GM23338 (cell line): ENCODE data around the gene DOCK7.

Experiments
- CREB1 ChIP-seq: fragments of 250-450 bp; sonication (Bioruptor Pico); IDR thresholded peaks from 2 replicates; pipeline ENCODE4 v1.5.0; 2020; ENCODE audit warnings: low read depth, mild to moderate bottlenecking, moderate library complexity
- CTCF ChIP-seq, 2 experiments: fragments of 200-600 bp in 1 of 2; sonication (generic) in 1 of 2; conservative IDR thresholded peaks; 2 replicates each; pipeline versions ENCODE4 v1.5.1 to v1.6.1; 2016 to 2017; ENCODE audit warnings: antibody characterized with exemption in 2 of 2, low read depth in 2 of 2, mild to moderate bottlenecking in 2 of 2, moderate library complexity in 1 of 2
- ETS1 ChIP-seq: IDR thresholded peaks from 2 replicates; pipeline ENCODE4 v1.6.1; 2016; ENCODE audit warnings: antibody characterized with exemption
- EZH2 ChIP-seq: fragments of 200-600 bp; sonication (generic); IDR thresholded peaks from one replicate; pipeline ENCODE4 v1.8.0; 2017; ENCODE audit warnings: antibody characterized with exemption, mild to moderate bottlenecking, low read depth; ENCODE audit not compliant: unreplicated experiment
- EZH2phosphoT487 ChIP-seq: fragments of 200-600 bp; sonication (generic); IDR thresholded peaks from one replicate; pipeline ENCODE4 v1.8.1; 2018; ENCODE audit warnings: antibody characterized with exemption; ENCODE audit not compliant: unreplicated experiment
- JUNB ChIP-seq: IDR thresholded peaks from one replicate; pipeline ENCODE4 v1.6.1; 2016; ENCODE audit warnings: antibody characterized with exemption; ENCODE audit not compliant: unreplicated experiment
- NANOG ChIP-seq: IDR thresholded peaks from 2 replicates; pipeline ENCODE4 v1.6.1; 2016; ENCODE audit warnings: antibody characterized with exemption, borderline replicate concordance
- POLR2AphosphoS5 ChIP-seq: IDR thresholded peaks from 2 replicates; pipeline ENCODE4 v1.6.1; 2016; ENCODE audit warnings: antibody characterized with exemption, low read depth
- REST ChIP-seq: IDR thresholded peaks from one replicate; pipeline ENCODE4 v1.6.1; 2018; ENCODE audit warnings: antibody characterized with exemption; ENCODE audit not compliant: unreplicated experiment
- ZNF114 ChIP-seq: fragments of 250-450 bp; sonication (Bioruptor Pico); IDR thresholded peaks from 2 replicates; pipeline ENCODE4 v1.5.0; 2020; ENCODE audit warnings: mild to moderate bottlenecking, moderate library complexity
- ZNF331 ChIP-seq: fragments of 250-450 bp; sonication (Bioruptor Pico); IDR thresholded peaks from 2 replicates; pipeline ENCODE4 v1.5.0; 2020; ENCODE audit warnings: low read depth, mild to moderate bottlenecking, moderate library complexity

GRCh38 chr1:62500210-62500609 lies 188.0 kb downstream of the DOCK7 start:
- TF ChIP-seq CTCF (conservative IDR thresholded peaks at IDR 0.05; ENCODE audit: low read depth in 2 of 2) (no peak), JUNB (no peak), REST (no peak), EZH2 (no peak), EZH2phosphoT487 (no peak), POLR2AphosphoS5 (no peak), ETS1 (no peak), CREB1 (CRISPR knock-in tag) (no peak), NANOG (no peak), ZNF114 (CRISPR knock-in tag) (no peak), ZNF331 (CRISPR knock-in tag) (no peak)
